HFF-Myc (cell line): ENCODE results near the gene FAF1.

ENCODE experiments used
- DNase-seq: peaks from one replicate; pipeline ENCODE4 v3.0.0-alpha.2; 2011; ENCODE audit warnings: low read depth; ENCODE audit errors: extremely low read depth
- H3K4me3 ChIP-seq: replicated peaks from 2 replicates; pipeline ENCODE4 v1.5.1; 2011; ENCODE audit warnings: low read depth, mild to moderate bottlenecking, control low read depth, low read length
- TF ChIP-seq, protein P1 (sequence below): IDR thresholded peaks from 2 replicates; pipeline ENCODE4 v1.5.1; 2012; ENCODE audit warnings: mild to moderate bottlenecking, low read depth, low read length, control low read depth; ENCODE audit errors: missing control alignments

FAF1 gene

DNA sequence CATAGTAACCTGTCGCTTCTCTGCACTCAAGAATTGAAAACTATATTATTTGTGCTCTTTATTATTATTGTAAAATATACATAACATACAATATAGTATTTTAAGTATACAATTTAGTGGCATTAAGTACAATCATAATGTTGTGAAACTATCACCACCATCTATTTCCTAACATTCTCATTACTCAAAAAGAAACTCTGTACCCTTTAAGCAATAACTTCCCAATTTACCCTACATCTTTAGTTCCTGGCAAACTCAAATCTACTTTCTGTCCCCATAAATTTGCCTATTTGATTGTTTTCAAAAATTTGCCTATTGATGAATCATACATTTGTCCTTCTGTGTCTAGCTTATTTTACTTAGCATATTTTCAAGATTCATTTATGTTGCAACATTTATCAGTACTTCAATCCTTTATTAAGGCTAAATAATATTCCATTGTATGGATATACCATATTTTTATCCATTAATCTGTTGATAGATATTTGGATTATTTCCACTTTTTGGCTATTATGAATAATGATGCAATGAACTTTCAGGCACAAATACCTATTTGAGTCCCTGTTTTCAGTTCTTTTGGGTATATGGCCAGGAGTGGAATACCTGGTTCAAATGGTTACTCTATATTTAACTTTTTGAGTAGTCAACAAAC is 437.2 kb downstream of the FAF1 start:
- H3K4me3 ChIP-seq, result no peak overlapping the region
- TF ChIP-seq, protein P1, sequence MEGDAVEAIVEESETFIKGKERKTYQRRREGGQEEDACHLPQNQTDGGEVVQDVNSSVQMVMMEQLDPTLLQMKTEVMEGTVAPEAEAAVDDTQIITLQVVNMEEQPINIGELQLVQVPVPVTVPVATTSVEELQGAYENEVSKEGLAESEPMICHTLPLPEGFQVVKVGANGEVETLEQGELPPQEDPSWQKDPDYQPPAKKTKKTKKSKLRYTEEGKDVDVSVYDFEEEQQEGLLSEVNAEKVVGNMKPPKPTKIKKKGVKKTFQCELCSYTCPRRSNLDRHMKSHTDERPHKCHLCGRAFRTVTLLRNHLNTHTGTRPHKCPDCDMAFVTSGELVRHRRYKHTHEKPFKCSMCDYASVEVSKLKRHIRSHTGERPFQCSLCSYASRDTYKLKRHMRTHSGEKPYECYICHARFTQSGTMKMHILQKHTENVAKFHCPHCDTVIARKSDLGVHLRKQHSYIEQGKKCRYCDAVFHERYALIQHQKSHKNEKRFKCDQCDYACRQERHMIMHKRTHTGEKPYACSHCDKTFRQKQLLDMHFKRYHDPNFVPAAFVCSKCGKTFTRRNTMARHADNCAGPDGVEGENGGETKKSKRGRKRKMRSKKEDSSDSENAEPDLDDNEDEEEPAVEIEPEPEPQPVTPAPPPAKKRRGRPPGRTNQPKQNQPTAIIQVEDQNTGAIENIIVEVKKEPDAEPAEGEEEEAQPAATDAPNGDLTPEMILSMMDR, result no peak
- DNase-seq, result no peak

GRCh38 chr1:50521703-50522102 is 438.4 kb downstream of the FAF1 start:
- TF ChIP-seq, protein P1, result no peak
- H3K4me3 ChIP-seq, result no peak overlapping the region
- no peak for DNase-seq

DNA sequence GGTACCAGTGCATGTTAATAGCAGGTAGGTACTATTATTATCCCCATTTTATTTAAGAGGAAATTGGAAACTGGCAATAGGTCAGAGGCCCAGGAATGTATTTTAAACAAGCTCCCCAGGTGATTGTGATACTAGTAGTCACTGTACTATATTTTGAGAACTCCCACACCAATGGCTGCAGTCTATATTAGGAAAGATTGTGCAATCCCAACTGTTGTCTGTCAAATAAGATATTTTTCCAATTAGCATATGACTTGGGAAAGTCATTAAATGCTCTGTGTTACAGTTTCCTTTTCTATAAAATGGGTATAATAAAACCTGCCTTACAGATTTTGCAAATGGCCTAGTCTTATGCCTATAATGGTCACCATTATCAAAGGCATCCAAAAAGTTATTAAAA is 442.6 kb downstream of the FAF1 start:
- TF ChIP-seq, protein P1, result no peak
- no peak overlapping the region for H3K4me3 ChIP-seq
- no peak for DNase-seq

DNA sequence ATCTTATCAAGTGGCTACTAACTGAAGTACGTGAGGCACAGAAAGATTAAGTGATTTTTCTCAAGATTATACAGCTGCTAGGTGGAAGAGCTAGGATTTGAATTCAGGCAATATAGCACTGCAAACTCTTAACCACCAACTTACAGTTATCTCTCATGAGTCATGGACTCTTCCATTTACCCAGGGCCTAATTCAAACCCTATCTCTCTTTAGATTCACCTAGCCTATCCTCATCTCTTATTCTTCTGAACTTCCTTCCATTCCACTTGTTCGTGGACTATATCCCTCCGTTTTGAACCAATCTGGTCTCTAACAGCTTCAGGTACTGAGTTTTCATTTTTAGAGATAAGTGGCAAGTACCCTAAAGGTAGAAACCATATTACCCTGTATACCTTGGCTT is 444.0 kb downstream of the FAF1 start:
- no peak for DNase-seq
- TF ChIP-seq, protein P1, result no peak
- H3K4me3 ChIP-seq, result no peak overlapping the region

DNA sequence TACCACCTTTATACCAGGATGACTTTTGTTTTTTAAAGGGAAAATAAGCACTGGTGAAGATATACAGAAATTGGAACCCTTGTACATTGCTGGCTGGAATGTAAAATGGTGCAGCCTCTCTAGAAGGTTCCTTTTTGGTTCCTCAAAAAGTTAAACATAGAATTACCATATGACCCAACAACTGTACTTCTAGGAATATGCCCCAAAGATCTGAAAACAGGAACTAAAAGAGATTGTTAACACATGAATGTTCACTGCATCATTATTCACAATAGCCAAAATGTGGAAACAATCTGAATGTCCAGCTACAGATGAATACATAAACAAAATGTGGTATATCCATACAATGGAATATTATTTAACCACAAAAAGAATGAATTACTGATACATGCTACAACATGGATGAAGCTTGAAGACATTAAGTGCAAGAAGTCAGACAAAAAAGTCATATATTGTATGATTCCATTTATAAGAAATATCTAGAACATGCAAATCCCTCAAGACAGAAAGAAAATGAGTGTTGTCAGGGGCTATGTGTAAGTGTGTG is 452.0 kb downstream of the FAF1 start:
- TF ChIP-seq, protein P1, result no peak
- no peak for DNase-seq
- no peak overlapping the region for H3K4me3 ChIP-seq

DNA sequence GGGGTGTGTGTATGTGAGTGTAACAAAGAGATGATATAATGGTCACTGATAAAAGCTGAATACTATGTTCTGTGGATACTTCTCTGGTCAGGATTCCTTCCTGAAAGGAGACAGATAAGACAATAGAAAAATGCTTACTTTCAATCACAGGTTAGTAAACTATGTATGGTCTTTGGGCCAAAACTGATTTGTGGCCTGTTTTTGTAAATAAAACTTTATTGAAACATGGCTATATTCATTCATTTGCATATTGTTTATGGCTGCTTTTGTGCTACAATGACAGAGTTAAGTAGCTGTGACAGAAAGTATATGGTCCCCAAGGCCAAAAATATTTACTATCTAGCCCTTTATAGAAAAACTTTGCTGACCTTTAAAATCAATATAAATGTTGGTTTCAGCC is 454.6 kb downstream of the FAF1 start:
- DNase-seq, result no peak
- no peak overlapping the region for H3K4me3 ChIP-seq
- TF ChIP-seq, protein P1, result no peak

GRCh38 chr1:50503515-50503914 is 456.6 kb downstream of the FAF1 start:
- no peak for DNase-seq
- H3K4me3 ChIP-seq, result no peak overlapping the region
- TF ChIP-seq, protein P1, result no peak
